Glomerular endothelial cell (primary cell): ENCODE data around the gene GDF7. TPM values are rescaled to one million over a fixed set of nuclear protein-coding genes. Genes with fewer than 3 reads are reported as not detected.

Experiments
- DNase-seq: peaks from one replicate; pipeline ENCODE4 v3.0.0-alpha.2; 2011; ENCODE audit warnings: low read depth, low spot score; ENCODE audit errors: extremely low read depth
- total RNA-seq: library from RNA; depleted of rRNA; stranded (reverse); fragments of >200 nt; gene quantifications from 2 replicates; pipeline ENCODE4 v1.2.3, GENCODE V29; 2015

GDF7 gene
- total RNA-seq, 1 donor from 2014 or later: 9.5 TPM

- no peak for DNase-seq
These were observed 4.2 kb downstream of the GDF7 start for GRCh38 chr2:20671036-20671735.

DNA sequence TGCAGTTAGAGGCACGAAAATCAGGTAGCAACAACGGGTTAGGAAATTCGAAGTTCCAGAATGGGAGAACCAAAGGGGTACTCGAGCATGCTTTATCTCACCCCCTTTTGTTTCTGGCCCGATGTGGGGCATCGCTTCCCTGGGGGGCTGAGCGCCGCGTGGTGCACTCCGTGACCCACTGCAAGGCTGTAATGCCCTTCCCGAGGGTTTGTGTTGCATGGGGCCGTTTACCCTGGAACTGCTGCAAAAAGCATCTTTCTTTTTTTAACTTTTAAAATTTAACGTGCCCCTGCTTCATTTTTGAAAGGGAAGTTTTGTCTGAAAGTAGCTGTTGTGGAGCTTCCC, 4.8 kb downstream of the GDF7 start:
- DNase-seq: no peak

GRCh38 chr2:20672201-20672951, 5.4 kb downstream of the GDF7 start:
- DNase-seq: no peak

DNA sequence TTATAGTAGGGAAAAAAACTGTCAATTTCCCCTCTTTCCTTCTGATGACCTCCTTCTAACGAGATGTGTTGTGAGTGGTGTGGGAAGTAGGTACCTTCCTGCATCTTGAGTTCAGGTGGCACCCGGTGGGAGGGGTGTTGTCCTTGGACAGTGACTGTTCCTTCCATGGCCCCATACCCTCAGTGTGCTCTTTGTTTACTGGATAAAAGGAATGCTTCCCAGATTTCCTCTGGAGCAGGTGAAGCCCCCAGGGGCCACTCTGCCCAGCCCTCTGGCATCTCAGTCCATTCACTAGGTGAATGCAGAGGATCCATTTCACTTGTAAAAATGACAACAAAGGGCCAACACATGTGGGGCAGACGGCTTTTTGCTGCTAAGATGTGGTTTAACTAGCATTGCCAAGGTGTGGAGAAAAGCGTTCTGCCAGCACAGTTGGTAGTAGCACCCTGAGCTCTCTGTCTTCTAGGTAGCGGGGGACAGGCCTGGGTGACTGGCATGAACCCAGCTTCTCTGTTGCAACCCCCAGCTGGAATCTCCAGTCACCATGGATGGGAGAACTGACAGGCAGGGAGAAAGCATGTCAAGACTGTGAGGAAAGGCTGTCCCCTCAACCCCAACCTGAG, 6.9 kb downstream of the GDF7 start:
- DNase-seq: no peak

- no peak for DNase-seq
These were observed 7.5 kb downstream of the GDF7 start for GRCh38 chr2:20674309-20674965.

- no peak for DNase-seq
These were observed 8.2 kb downstream of the GDF7 start for GRCh38 chr2:20674974-20675679.

GRCh38 chr2:20675701-20676352, 8.9 kb downstream of the GDF7 start:
- DNase-seq: no peak

DNA sequence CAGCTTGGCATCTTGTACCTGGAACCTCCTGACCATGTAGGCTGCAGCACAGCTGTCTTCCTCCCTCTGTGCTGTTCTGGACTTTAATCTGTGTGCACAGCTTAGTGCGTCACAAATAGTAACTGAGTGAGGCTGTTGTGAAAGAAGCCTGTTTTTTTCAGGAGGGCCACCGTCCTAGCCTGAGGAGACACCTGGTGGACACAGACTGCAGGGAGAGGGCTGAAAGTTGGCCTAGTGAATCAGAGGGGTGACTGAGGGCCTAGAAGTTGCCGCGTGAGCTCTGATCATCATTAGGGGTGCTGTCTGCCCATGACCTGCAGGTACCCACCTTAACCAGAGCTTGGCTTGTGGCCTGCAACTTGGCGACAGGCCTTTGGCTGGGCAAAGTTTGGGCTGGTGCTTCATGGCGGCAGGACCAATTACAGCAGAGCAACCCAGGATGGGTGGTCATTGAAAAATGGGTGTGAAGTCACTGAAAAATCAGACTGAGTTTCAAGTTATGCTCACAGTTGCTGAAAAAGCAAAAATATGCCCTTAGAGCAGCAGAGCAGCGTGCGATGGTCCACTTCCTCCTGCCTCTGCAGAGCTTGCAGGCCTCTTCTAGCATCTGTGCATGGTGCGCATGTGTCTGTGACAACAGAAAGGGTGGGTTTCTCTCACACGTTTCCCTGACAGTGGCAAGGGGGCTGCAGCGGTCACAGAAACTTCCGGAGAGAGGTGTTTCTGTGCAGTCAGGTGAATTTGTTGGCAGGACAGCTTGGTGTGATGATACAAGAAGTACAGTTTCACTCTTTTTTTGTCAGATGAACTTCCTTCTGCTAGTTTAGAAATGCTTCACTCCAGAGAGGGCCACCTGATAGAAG, 9.6 kb downstream of the GDF7 start:
- no peak for DNase-seq

DNA sequence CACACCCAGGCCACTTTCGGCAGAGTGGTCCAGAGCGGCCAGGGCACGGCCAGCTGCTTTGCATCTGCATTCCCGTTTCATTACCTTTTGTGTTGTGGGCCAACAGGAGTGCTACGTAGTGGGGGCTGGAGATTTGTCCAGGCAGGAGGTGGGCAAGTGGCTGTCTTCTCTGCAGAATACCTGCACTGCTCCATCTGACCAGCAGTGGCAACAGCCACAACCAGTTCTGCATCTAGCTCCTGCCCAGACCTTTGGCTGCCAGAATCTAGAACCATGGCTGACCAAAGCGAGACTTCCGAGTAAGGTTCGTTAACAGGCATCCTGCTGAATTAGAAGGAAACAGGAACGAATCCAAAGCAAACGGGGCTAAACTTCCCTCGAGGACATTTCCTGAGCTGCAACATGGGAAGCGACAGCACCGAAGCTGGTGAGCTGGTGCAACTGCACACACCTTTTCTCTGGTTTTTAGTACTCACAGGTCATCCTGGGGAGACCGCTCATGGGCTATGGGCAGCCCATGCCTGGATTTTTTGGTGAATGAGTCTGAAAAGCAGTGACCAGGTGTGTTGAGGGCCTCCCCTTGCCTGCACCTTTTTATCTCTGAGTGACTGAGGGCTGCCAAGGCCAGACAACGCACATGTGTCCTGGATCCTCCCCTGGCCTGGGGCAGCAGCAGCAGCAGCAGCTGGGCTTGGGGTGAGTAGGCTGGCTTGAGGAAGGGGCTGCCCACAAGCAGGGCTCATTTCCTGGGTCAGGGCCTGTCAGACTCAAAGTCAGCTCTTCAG, 10.5 kb downstream of the GDF7 start:
- no peak for DNase-seq

- no peak for DNase-seq
These were observed 11.1 kb downstream of the GDF7 start for GRCh38 chr2:20678086-20678395.

- DNase-seq: no peak
These were observed 11.8 kb downstream of the GDF7 start for GRCh38 chr2:20678780-20679179.

GRCh38 chr2:20680744-20681375, 13.9 kb downstream of the GDF7 start:
- no peak for DNase-seq

DNA sequence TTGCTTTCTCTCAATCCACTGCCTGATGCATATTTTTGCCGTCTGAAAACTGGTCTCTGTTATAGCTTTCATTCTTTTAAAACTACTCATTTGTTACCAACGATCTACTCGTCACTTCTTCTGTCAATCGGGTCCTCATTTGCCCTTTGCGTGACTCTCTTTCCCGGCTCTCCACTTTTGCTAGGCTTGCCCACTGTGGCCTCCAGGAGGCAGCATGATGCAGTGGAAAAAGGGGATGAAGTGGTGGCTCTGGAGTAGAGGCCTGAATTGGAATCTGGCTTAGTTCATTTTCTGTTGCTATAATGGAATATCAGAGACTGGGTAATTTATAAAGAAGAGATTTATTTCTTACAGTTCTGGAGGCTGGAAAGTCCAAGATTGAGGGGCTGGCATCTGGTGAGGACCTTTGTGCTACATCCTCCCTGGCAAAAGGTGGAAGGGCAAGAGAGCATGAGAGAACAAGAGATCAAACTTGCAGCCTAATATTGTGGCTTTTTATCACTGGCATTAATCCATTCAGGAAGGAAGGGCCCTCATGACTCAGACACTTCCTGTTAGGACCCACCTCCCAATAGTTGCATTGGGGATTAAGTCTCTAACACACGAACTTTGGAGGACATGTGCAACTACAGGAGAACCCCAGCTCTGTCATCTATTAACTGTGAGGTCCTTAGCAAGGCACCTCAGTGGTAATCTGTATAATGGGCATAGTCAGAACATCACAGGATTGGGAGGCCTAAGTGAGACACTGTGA, 15.4 kb downstream of the GDF7 start:
- no peak for DNase-seq

DNA sequence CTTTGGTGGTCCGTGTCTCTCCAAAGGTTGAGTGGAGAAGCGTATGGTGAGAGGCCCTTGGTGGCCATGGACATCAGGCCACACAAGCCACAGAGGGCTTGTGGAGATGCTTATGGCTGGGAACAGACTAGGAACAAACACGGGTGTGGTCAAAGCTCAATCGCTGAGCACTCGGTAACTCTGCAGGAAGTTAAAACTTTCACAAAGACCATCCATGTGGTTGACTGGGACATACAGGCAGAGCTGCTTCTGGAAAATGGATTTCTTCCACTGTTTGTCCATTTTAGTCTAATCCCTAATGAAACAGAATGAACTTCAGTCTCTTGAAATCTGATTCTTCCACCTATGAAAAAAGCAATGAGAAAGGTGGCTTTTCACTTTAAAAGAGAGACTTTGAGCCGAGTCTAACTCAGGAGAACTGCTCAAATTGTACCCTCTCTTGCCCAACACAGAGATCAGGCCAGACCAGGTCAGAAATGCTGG, 17.7 kb downstream of the GDF7 start:
- DNase-seq: no peak

- DNase-seq: no peak
These were observed 20.4 kb downstream of the GDF7 start for GRCh38 chr2:20687260-20687832.

DNA sequence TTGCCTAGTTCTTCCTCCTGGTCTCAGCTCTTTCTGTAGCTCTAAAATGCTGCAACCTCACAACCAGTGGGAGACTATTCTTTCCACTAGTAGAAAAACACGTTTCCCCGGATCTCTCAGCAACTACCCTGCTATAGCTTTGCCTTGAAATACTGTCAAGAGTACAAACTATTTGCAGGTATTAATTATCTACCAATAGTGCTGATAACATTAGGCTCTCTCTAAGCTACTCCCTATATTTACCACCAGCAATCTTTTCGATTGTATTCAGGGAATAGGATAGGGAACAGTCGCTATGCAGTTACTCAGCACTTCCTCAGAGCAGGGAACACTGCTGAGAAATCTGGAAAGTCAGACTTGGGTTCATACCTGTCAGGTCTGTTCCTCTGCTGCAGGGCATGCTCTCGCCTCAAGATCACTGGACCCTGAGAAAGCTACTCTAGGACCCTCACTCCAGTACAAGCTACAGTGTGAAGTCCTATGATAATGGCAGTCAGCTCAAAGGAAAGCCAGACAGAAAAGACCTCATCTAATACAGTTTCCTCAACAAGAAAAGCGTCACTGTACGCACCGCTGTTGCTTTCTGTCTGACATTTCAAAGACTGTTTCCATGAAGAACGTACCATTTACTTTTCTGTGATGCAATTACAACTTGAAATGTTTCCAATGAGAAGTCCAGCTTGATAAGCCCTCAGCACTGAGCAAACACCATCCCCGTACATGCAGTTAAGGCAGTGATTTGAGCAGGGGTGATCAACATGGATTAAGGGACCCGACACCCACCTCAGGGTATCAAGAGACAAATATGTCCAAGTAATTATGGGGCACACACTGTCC, 22.7 kb downstream of the GDF7 start:
- DNase-seq: no peak
